ENCODE measurements around the gene ING5. TPM values are rescaled to one million over a fixed set of nuclear protein-coding genes. Genes with fewer than 3 reads are reported as not detected.
A peak's percentile ranks its signal among the peaks of the same experiment; 100 is the strongest.

The ING5 gene
- total RNA-seq, 1 experiment from 2014 or later: 39.8 TPM

GRCh38 chr2:241702155-241703031 lies 554 bp downstream of the ING5 start:
- no peaks in the 10 kb centered on the region for H3K27me3 ChIP-seq (ENCODE audit: control insufficient read depth, insufficient read depth, low read length)
- CTCF ChIA-PET: no interaction called here

More at GRCh38 chr2:241702155-241703031, 554 bp downstream of the ING5 start:
- peak; percentile 86 for ATAC-seq
- no TSS peak for BruUV-seq (replicated peaks)
- no peak for DNase-seq (ENCODE audit: low read depth, low spot score)
- intact Hi-C loops (cut with micrococcal nuclease; ENCODE audit: unreplicated experiment): no loop called here
- in situ Hi-C loops (cut with HindIII; ENCODE audit: low pct_unique_long_range_greater_than_20kb, low sequenced_read_pairs): no loop called here
- TF ChIP-seq REST (IDR thresholded peaks at IDR 0.05; ENCODE audit: insufficient read depth in 1 of 2, low read depth in 2 of 2, low read length in 1 of 2): no peak
- no peak for TF ChIP-seq POLR2AphosphoS5 (IDR thresholded peaks at IDR 0.05; ENCODE audit: low read depth, low read length)
- no peak; the same call in 1 of the 2 replicates for TF ChIP-seq CTCF (IDR thresholded peaks at IDR 0.05)
- no peak for TF ChIP-seq SIN3A (IDR thresholded peaks at IDR 0.05; ENCODE audit: borderline replicate concordance, insufficient read depth, low read depth, low read length)
- no peak for TF ChIP-seq TCF7L2 (IDR thresholded peaks at IDR 0.05; ENCODE audit: low read depth, low read length)
- Histone ChIP-seq H3K36me3 (ENCODE audit: control insufficient read depth, insufficient read depth, low read length) (no peaks in the 10 kb centered on the region; the same call in 1 of the 2 replicates), H3K4me1 (ENCODE audit: control insufficient read depth, insufficient read depth, low read length) (peaks cover 10% of the 10 kb centered on the region), H3K9me3 (ENCODE audit: control insufficient read depth, insufficient read depth, low read depth, low read length) (no peaks in the 10 kb centered on the region), H3K4me3 (ENCODE audit: low read depth in 2 of 2, low read length in 2 of 2) (peak overlapping the region; percentile 71 to 77), H3K27ac (ENCODE audit: low read length) (peak overlapping the region; percentile 71)
- POLR2A ChIA-PET: interaction anchor here (0.6 to 1.2 kb wide), 4 partner anchors 12 to 664 kb away, joined by 4 to 20 read pairs (median 10); partner anchors contain the start of gene DTYMK

Measured in Panc1 (cell line).